OCI-LY3 (cell line): Measurements from ENCODE around the gene TENT5C.

ENCODE experiments used
- H2AFZ ChIP-seq: fragments of 200-600, 300-600 bp; shearing (Covaris generic); 2 replicates; pipeline ENCODE4 v1.6.0; 2014; ENCODE audit warnings: antibody characterized with exemption, low read depth, low read length
- H3K27ac ChIP-seq: fragments of 200-600, 300-600 bp; sonication (generic); 2 replicates; pipeline ENCODE4 v1.5.1; 2014; ENCODE audit warnings: mild to moderate bottlenecking, low read length, moderate library complexity, mixed read lengths
- H3K27me3 ChIP-seq: fragments of 200-600, 300-600 bp; sonication (generic); 2 replicates; pipeline ENCODE4 v1.6.1; 2014; ENCODE audit warnings: low read depth, low read length, mixed read lengths
- H3K36me3 ChIP-seq: fragments of 200-600, 300-600 bp; sonication (generic); replicated peaks from 2 replicates; pipeline ENCODE3; 2014; ENCODE audit warnings: low read depth, low read length, mixed read lengths
- H3K4me1 ChIP-seq: fragments of 300-600, 200-600 bp; sonication (generic); 2 replicates; pipeline ENCODE4 v1.6.1; 2014; ENCODE audit warnings: low read length, mixed read lengths
- H3K4me2 ChIP-seq: fragments of 200-600, 300-600 bp; sonication (generic); 2 replicates; pipeline ENCODE4 v1.6.1; 2014; ENCODE audit warnings: low read length, mixed read lengths
- H3K4me3 ChIP-seq: fragments of 300-600, 200-600 bp; sonication (generic); 2 replicates; pipeline ENCODE4 v1.5.1; 2014; ENCODE audit warnings: antibody characterized with exemption, mild to moderate bottlenecking, low read length, moderate library complexity
- H3K79me2 ChIP-seq: fragments of 300-600, 200-600 bp; shearing (Covaris generic); 2 replicates; pipeline ENCODE4 v1.6.1; 2014; ENCODE audit warnings: mild to moderate bottlenecking, low read length, mixed read lengths
- H3K9ac ChIP-seq: fragments of 300-600, 200-600 bp; shearing (Covaris generic); 2 replicates; pipeline ENCODE4 v1.6.0; 2014; ENCODE audit warnings: mild to moderate bottlenecking, low read length, moderate library complexity
- H3K9me3 ChIP-seq: fragments of 200-600, 300-600 bp; shearing (Covaris generic); 2 replicates; pipeline ENCODE4 v1.6.1; 2014; ENCODE audit warnings: low read length, mixed read lengths; ENCODE audit not compliant: insufficient read depth
- H4K20me1 ChIP-seq: fragments of 200-600, 300-600 bp; sonication (generic); 2 replicates; pipeline ENCODE4 v1.6.1; 2016; ENCODE audit warnings: low read length, mixed read lengths; ENCODE audit not compliant: insufficient read depth
- EZH2phosphoT487 ChIP-seq: fragments of 200-600 bp; shearing (Covaris generic); IDR thresholded peaks from 2 replicates; pipeline ENCODE4 v1.6.1; 2018; ENCODE audit warnings: antibody characterized with exemption, mixed run types, low read depth
- TF ChIP-seq, protein P1 (sequence below): fragments of 200-600, 300-600 bp; sonication (generic); IDR thresholded peaks from 2 replicates; pipeline ENCODE4 v1.5.1; 2014; ENCODE audit warnings: antibody characterized with exemption, low read length, low read depth

Gene TENT5C

DNA sequence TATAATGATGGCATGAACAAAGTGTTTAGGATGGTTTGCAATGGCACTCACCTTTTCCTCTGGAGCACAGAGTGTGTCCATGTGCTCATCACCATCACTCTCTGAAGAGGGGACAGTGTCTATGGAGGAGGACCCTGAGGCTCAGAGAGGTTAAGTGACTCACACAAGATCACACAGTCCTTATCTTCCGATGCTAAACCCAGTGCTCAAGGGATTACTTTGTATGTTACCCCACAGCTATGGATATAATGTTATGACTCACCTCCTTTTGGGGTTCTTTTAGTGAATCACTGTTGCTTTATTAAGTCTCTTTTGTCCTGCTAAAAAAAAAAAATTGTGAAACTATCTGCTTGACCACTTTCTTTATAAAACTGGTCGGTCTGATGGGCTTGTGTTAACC is 67.6 kb downstream of the TENT5C start:
- no peak overlapping the region for H2AFZ ChIP-seq
- no peak overlapping the region for H3K4me3 ChIP-seq
- H3K27me3 ChIP-seq: no peaks in the 10 kb centered on the region; the same call in 1 of the 2 replicates
- no peak overlapping the region for H3K27ac ChIP-seq
- H3K4me2 ChIP-seq: no peak overlapping the region
- H3K9me3 ChIP-seq: no peaks in the 10 kb centered on the region
- H3K9ac ChIP-seq: no peak overlapping the region
- TF ChIP-seq, protein P1, sequence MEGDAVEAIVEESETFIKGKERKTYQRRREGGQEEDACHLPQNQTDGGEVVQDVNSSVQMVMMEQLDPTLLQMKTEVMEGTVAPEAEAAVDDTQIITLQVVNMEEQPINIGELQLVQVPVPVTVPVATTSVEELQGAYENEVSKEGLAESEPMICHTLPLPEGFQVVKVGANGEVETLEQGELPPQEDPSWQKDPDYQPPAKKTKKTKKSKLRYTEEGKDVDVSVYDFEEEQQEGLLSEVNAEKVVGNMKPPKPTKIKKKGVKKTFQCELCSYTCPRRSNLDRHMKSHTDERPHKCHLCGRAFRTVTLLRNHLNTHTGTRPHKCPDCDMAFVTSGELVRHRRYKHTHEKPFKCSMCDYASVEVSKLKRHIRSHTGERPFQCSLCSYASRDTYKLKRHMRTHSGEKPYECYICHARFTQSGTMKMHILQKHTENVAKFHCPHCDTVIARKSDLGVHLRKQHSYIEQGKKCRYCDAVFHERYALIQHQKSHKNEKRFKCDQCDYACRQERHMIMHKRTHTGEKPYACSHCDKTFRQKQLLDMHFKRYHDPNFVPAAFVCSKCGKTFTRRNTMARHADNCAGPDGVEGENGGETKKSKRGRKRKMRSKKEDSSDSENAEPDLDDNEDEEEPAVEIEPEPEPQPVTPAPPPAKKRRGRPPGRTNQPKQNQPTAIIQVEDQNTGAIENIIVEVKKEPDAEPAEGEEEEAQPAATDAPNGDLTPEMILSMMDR: no peak
- no peak for TF ChIP-seq EZH2phosphoT487
- peaks cover 54% of the 10 kb centered on the region for H3K4me1 ChIP-seq
- H4K20me1 ChIP-seq: no peaks in the 10 kb centered on the region
- no peaks in the 10 kb centered on the region for H3K36me3 ChIP-seq
- H3K79me2 ChIP-seq: no peaks in the 10 kb centered on the region

DNA sequence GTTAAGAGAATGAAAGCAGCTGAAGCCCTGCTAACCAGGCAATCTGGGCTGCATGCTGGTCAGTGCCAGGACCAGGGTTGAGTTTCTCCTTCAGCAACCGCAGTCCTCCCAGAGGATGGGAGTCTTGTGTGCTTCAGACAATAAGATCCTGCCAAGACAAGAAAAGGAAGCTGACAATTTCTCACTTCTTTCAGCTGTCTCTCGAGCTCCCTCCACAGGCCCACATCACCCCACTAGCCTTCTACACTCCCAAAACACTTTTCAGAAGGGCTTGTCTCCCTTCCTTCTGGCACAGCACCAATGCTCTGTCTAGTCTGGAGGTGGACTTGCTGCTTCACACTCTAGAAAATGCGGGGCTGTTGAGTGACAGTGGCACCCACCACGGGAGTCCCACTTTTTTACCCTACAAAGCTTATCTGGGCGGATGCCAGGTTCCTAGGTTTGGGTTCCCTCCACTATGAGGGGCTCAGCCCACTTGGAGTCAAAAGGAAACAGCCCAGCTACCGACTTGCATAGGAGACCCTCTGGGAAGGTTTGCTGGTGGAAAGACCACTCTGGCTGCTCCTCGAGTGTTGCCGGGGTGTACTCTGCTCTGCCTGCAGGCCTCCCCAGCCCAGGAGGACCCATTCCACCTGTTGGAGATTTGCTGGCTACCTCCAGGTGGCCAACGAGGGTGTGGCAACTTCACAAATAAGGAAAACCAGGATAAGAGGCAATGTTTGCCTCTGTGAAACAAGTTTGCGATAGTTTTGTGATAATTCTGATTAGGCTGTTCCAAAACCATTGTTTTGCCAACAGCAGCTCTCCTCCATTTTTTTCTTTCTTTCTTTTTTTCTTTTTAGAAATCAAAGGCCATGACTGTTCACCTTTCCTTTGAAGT is 68.9 kb downstream of the TENT5C start:
- Histone ChIP-seq H3K79me2 (no peaks in the 10 kb centered on the region), H3K9ac (no peak overlapping the region), H2AFZ (no peak overlapping the region), H3K9me3 (no peaks in the 10 kb centered on the region), H3K27ac (no peak overlapping the region), H3K27me3 (no peaks in the 10 kb centered on the region; the same call in 1 of the 2 replicates), H3K4me2 (peak overlapping the region; percentile 68), H3K4me1 (peaks cover 51% of the 10 kb centered on the region), H3K36me3 (no peaks in the 10 kb centered on the region), H4K20me1 (no peaks in the 10 kb centered on the region), H3K4me3 (peak overlapping the region; percentile 43; the same call in 1 of the 2 replicates)
- TF ChIP-seq, protein P1: peak; percentile 77
- TF ChIP-seq EZH2phosphoT487: no peak

DNA sequence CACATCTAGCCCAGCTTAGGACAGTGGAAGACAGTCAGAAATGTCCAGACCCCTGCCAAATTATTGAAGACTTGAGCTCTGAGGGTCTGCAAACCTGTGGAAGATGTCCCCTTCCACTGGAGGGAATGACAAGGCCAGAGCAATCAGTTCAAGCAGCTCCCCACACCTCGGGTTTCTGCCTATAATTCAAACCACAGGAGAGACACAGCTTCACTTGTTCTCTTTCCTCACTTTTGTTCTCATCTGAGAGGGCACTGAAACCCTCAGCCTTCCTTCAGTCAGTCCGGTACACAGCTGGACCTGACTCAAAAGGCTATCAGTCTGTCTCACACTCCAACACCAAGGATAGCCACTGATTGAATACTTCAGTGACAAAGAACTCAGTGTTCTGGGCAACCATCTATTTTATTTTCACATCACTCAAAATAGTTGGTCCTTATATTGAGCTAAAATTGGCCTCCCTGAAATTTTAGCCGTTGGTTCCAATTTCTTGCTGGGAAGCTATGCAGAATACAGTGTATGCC is 70.1 kb downstream of the TENT5C start:
- Histone ChIP-seq H3K27me3 (no peaks in the 10 kb centered on the region; the same call in 1 of the 2 replicates), H3K36me3 (no peaks in the 10 kb centered on the region), H3K4me2 (no peak overlapping the region), H2AFZ (no peak overlapping the region), H4K20me1 (no peaks in the 10 kb centered on the region), H3K79me2 (no peaks in the 10 kb centered on the region), H3K27ac (no peak overlapping the region), H3K4me3 (no peak overlapping the region), H3K4me1 (peaks cover 39% of the 10 kb centered on the region), H3K9ac (no peak overlapping the region), H3K9me3 (no peaks in the 10 kb centered on the region)
- no peak for TF ChIP-seq EZH2phosphoT487
- TF ChIP-seq, protein P1: no peak

DNA sequence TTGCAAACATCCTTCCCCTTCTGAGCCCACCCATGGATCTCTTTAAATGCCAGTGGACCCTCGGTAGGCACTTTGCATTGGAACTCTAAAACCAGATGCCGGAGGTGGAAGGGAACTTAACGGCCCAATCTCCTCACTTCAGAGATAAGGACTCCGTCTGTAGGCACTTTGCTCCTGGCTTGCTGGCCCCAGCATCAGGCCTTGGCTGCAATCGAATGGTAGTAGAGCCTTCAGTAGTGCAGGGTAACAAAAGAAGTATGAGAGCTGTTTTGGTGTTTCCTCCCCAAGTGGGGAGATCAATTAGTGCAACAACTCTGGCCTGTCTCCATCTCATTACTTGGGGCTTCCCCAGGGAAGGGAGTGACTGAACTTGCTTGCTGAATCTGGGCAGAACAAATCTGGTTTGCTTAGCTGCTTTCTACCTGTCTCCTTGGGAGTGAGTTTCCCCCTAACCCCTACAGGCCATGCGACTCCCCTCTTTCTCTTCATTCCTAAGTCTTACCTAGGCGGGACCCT is 70.8 kb downstream of the TENT5C start:
- Histone ChIP-seq H3K4me1 (peaks cover 32% of the 10 kb centered on the region), H3K9ac (no peak overlapping the region), H3K79me2 (no peaks in the 10 kb centered on the region), H4K20me1 (no peaks in the 10 kb centered on the region), H3K27ac (no peak overlapping the region), H3K4me3 (no peak overlapping the region), H3K36me3 (no peaks in the 10 kb centered on the region), H3K4me2 (no peak overlapping the region), H2AFZ (no peak overlapping the region), H3K9me3 (no peaks in the 10 kb centered on the region), H3K27me3 (no peaks in the 10 kb centered on the region; the same call in 1 of the 2 replicates)
- TF ChIP-seq EZH2phosphoT487: no peak
- TF ChIP-seq, protein P1: no peak
